ENCODE results near the gene ERN2.

The ERN2 gene

DNA sequence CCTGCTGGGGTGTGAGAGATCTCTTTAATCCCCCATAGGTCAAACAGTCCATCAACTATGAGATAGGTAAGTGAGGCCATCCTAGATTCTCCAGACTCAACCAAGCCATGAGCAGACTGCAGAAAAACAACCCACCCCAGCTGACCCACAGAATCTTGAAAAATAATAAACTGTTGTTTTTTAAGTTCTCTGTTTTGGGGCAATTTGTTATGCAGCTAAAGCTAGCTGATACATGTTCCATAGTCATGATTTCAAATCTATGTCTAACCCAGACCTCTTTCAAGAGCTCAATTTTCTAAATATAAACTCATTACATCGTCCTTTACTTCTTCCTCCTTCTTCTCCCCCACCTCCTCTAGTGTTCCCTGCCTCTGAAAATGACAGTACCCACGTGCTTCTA is 10.1 kb downstream of the ERN2 start:
- Histone ChIP-seq H3K27ac (no peak overlapping the region), H3K9ac (no peak overlapping the region), H3K4me1 (no peaks in the 10 kb centered on the region), H3K4me3 (ENCODE audit: low read depth, low read length) (no peak overlapping the region), H3K79me2 (no peaks in the 10 kb centered on the region), H2AFZ (no peak overlapping the region), H3K27me3 (ENCODE audit: control insufficient read depth, insufficient read depth, low read length) (no peaks in the 10 kb centered on the region), H3K9me3 (ENCODE audit: control insufficient read depth, low read length) (no peaks in the 10 kb centered on the region), H3K36me3 (ENCODE audit: control insufficient read depth, insufficient read depth, low read length) (no peaks in the 10 kb centered on the region), H3K4me2 (ENCODE audit: low read length) (no peak overlapping the region)
- TF ChIP-seq CTCF (IDR thresholded peaks at IDR 0.05), result no peak

DNA sequence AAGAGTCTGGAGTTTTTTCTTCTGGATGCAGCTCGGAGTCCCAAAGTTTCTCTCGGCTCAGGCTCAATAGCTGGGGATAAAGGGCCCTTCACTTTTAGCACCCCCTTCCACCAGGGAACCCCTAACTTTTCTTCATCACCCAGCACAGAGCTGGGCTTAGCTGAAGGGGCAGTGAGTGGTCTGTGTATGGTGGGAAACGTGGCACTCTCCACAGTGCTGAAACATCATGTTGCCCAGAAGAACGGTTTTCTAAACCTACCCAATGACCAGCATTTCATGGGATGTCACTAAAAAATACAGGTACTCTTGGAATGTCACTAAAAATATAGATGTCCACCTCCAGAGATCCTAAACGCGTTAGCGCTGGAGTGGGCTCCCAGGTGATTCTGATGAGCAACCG is 12.0 kb downstream of the ERN2 start:
- H3K27ac ChIP-seq, result no peak overlapping the region
- no peaks in the 10 kb centered on the region for H3K27me3 ChIP-seq (ENCODE audit: control insufficient read depth, insufficient read depth, low read length)
- H3K9me3 ChIP-seq (ENCODE audit: control insufficient read depth, low read length), result no peaks in the 10 kb centered on the region
- H3K9ac ChIP-seq, result no peak overlapping the region
- no peak overlapping the region for H2AFZ ChIP-seq
- no peaks in the 10 kb centered on the region for H3K4me1 ChIP-seq
- no peak overlapping the region for H3K4me3 ChIP-seq (ENCODE audit: low read depth, low read length)
- no peaks in the 10 kb centered on the region for H3K79me2 ChIP-seq
- H3K4me2 ChIP-seq (ENCODE audit: low read length), result no peak overlapping the region
- no peak for TF ChIP-seq CTCF (IDR thresholded peaks at IDR 0.05)
- no peaks in the 10 kb centered on the region for H3K36me3 ChIP-seq (ENCODE audit: control insufficient read depth, insufficient read depth, low read length)

- Histone ChIP-seq H2AFZ (no peak overlapping the region), H3K27ac (no peak overlapping the region), H3K79me2 (no peaks in the 10 kb centered on the region), H3K9me3 (ENCODE audit: control insufficient read depth, low read length) (no peaks in the 10 kb centered on the region), H3K4me3 (ENCODE audit: low read depth, low read length) (no peak overlapping the region), H3K9ac (no peak overlapping the region), H3K36me3 (ENCODE audit: control insufficient read depth, insufficient read depth, low read length) (no peaks in the 10 kb centered on the region), H3K27me3 (ENCODE audit: control insufficient read depth, insufficient read depth, low read length) (no peaks in the 10 kb centered on the region), H3K4me1 (no peaks in the 10 kb centered on the region), H3K4me2 (ENCODE audit: low read length) (no peak overlapping the region)
- no peak for TF ChIP-seq CTCF (IDR thresholded peaks at IDR 0.05)
Observed at GRCh38 chr16:23700509-23700908, 12.5 kb downstream of the ERN2 start.

DNA sequence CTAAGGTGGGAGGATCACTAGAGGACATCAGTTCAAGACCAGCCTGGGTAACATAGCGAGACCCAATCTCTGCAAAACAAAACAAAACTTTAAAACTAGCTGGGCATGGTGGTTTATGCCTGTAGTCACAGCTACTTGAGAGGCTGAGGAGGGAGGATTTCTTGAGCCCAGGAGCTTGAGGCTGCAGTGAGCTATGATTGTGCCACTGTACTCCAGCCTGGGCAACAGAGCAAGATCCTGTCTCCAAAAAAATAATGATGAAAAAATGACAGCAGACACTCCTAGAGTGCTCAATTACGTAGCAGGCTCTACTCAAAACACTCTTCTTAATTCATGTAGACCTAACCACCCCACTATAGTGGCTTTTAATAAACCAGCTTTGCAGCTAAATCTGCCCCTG is 12.9 kb downstream of the ERN2 start:
- Histone ChIP-seq H3K36me3 (ENCODE audit: control insufficient read depth, insufficient read depth, low read length) (no peaks in the 10 kb centered on the region), H3K9me3 (ENCODE audit: control insufficient read depth, low read length) (no peaks in the 10 kb centered on the region), H3K4me3 (ENCODE audit: low read depth, low read length) (no peak overlapping the region), H2AFZ (no peak overlapping the region), H3K4me2 (ENCODE audit: low read length) (no peak overlapping the region), H3K27me3 (ENCODE audit: control insufficient read depth, insufficient read depth, low read length) (no peaks in the 10 kb centered on the region), H3K79me2 (no peaks in the 10 kb centered on the region), H3K9ac (no peak overlapping the region), H3K4me1 (no peaks in the 10 kb centered on the region), H3K27ac (no peak overlapping the region)
- no peak for TF ChIP-seq CTCF (IDR thresholded peaks at IDR 0.05)

DNA sequence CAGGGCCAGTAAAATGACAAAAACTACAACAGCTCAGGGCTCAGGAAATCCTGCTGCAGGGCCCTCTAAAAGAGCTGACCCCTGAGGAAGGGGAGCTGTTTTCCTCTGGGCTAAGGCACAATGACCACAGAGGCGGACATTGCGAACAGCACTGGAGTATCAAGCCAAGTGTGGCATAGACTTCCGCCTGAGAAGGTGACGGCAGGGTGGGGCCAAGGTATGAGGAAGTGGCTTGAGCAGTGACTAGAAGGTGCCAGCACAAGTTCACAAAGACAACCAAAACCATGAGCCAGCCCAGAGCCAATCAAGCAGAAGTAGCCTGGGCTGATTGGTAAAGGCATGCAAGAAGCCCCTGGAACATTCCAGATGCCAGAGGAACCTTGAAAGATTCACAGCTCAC is 13.9 kb downstream of the ERN2 start:
- TF ChIP-seq CTCF (IDR thresholded peaks at IDR 0.05), result no peak
- Histone ChIP-seq H3K9me3 (ENCODE audit: control insufficient read depth, low read length) (no peaks in the 10 kb centered on the region), H3K4me1 (peaks cover 2% of the 10 kb centered on the region), H3K27me3 (ENCODE audit: control insufficient read depth, insufficient read depth, low read length) (no peaks in the 10 kb centered on the region), H3K4me3 (ENCODE audit: low read depth, low read length) (no peak overlapping the region), H3K9ac (no peak overlapping the region), H2AFZ (no peak overlapping the region), H3K36me3 (ENCODE audit: control insufficient read depth, insufficient read depth, low read length) (no peaks in the 10 kb centered on the region), H3K27ac (no peak overlapping the region), H3K4me2 (ENCODE audit: low read length) (no peak overlapping the region), H3K79me2 (no peaks in the 10 kb centered on the region)

Measured in parathyroid adenoma (tissue), 2 donors.